GM19023 (cell line): ENCODE measurements around the gene SURF1.
"Not testable (repeated sequence)": the region's sequence is repeated elsewhere in the genome, so short reads cannot be mapped to it uniquely, and the experiment has no call there.

Source experiments
- ATAC-seq: cut with Tn5 transposase; IDR thresholded peaks from one replicate; pipeline ENCODE4 v1.9.1; 2021; ENCODE audit warnings: mild to moderate bottlenecking, moderate library complexity; ENCODE audit not compliant: unreplicated experiment

The SURF1 gene

GRCh38 chr9:133327834-133328484 is 28.3 kb downstream of the SURF1 start:
- no peak for ATAC-seq

- not testable (repeated sequence) for ATAC-seq
Observed at GRCh38 chr9:133327021-133327420, 29.3 kb downstream of the SURF1 start.

DNA sequence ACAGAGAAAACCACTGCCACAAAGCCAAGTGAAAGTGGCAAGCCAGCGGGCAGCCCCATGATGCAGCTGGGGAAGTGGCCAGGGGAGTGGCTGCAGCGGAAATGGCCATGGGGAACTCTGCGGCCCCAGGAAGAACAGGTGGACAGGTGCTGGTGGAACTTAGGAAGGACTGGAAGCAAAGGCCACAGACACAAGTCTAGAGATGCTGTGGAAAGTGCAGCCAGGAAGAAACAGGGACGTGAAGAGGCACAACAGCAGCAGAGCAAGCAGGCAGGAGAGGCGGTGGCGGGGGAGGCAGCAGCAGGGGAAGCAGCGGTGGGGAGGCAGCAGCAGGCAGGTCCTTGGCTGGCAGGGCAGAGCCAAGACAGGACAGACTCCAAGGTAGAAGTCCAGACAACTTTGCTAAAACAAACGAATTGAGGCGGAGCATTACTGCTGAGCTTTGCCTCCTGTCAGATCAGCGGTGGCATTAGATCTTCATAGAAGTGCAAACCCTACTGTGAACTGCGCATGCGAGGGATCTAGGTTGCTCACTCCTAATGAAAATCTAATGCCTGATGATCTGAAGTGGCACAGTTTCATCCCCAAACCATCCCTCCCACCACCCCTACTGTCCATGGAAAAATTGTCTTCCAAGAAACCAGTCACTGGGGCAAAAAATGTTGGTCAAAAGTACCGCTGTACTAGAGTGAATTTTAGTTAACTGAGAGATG is 32.1 kb downstream of the SURF1 start:
- ATAC-seq: no peak

- ATAC-seq: no peak
Observed at GRCh38 chr9:133323211-133323610, 33.1 kb downstream of the SURF1 start.

- no peak for ATAC-seq
Observed at GRCh38 chr9:133322701-133323100, 33.6 kb downstream of the SURF1 start.

- ATAC-seq: no peak
Observed at GRCh38 chr9:133321411-133321935, 34.8 kb downstream of the SURF1 start.

DNA sequence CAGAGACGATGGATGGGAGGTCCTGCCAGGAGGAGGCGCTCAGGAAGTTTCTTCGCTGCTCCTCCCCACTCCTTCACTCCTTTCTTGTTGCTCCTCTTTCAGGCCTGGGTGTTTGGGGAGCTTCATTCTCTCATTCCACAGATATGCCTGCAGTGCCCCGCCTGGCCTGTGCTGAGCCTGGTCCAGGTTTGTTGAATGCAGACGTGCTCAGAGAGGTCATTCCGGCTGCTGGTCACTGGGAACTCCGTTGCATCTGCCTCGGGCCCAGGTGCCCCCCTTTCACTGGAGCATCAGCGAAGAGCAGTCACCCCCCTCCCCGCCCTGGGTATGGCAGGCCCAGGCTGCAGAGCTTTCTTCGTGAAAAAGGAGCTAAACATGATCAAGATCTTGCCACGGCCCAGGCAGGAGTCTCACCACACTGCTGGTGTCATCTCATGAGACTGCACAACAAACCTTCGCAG is 35.8 kb downstream of the SURF1 start:
- no peak for ATAC-seq

DNA sequence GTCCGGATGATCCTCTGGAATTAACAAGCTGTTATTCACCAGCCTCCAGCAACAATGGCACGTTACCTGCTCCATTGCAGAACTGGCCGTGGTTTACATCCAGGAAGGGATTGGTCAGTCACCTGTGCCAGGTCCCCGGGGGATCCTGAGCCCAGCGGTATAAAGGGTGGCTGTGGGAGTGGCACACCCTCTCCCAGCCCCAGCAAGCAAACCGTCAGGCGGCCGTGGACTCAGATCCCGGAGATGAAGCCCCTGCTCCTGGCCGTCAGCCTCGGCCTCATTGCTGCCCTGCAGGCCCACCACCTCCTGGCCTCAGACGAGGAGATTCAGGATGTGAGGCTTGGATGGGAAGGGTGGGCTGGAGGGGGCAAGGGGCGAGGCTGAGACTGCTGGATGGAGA is 38.7 kb downstream of the SURF1 start:
- not testable (repeated sequence) for ATAC-seq

GRCh38 chr9:133315997-133316396 is 40.3 kb downstream of the SURF1 start:
- no peak for ATAC-seq

DNA sequence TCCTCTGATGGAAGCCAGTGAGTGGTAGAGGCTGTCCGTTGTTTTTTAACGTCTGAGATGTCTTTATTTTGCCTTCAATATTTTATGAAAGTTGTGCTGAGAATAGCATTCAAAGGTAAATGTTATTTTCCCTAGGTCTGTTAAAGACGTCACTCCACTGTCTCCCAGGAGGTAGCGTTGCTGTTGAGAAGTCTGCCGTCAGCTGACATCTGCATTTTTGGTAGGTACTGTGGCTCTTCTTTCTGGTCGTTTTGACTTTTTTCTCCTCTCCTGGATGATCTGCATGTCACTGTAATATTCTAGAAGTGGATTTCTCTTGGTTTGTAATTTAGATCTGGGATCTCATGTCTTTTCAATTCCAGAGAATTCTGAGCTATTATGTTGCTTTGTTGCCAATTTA is 46.7 kb downstream of the SURF1 start:
- ATAC-seq: no peak

- ATAC-seq: no peak
Observed at GRCh38 chr9:133307301-133307700, 49.0 kb downstream of the SURF1 start.

DNA sequence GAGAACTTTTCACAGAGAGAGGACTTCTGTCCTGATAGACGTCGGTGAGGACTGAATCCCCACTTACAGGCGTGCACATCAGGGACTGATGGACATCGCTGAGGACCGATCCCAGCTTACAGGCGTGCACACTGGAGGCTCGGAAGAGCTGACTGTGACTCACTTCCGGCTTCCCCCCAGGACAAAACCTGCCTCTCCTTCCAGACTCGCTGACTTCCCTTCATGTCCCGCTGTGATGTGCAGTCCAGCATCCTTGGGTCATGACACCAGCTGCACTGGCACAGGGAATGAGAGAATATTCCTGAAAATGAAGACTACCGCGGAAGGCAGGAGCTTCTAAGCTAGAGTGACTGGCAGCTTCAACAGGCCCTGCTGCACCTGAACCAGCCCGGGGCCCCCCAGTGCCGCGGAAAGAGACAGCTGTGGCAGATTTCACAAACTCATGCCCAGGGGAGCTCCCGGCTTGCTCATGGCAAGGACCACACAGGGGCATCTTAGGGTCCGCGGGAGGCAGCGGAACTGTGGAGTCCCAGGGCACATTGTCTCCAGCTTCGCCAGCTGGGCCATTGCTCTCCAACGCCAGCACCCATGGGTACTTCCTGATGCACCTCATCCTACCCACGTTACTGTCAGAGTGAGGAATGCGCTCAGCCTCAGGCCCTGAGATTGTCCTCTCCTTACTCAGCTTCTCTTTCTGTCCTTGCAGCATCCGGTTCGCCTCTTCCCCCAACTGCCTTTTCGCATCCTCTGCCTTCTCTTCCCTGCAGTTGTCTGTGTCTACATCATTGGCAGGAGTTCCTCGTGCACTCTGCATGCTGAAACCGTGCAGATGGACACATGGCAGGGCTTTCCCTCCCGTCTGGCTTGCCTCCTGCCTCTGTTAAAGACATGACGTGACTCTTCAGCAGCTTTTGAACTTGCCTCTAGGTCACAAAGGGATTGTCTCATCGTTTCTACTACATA is 49.8 kb downstream of the SURF1 start:
- no peak for ATAC-seq

- no peak for ATAC-seq
Observed at GRCh38 chr9:133305731-133306130, 50.6 kb downstream of the SURF1 start.

- ATAC-seq: no peak
Observed at GRCh38 chr9:133304477-133305377, 51.6 kb downstream of the SURF1 start.

DNA sequence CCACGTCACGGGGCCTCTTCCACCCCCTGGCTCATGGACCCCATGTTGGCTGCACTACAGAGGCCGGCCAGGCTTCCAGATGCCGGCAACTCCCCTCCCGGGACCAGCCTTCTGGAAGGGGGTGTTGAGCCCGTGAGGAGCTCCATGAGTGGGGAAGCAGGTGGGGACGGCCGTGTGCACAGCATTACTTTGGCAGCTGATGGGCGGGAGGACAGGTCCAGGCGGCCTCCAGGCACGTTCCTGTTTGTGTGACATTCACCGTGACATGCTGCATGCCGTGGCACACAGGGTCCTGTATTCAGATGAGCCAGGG is 52.2 kb downstream of the SURF1 start:
- no peak for ATAC-seq

- ATAC-seq: no peak
Observed at GRCh38 chr9:133303266-133304157, 52.8 kb downstream of the SURF1 start.
